ENCODE measurements around the gene MINDY4. TPM values are rescaled to one million over a fixed set of nuclear protein-coding genes. Genes with fewer than 3 reads are reported as not detected.

Gene MINDY4
- total RNA-seq, 1 experiment from 2014 or later: 9.2 TPM

- Mint-ChIP-seq H3K9me3 (ENCODE audit: unreplicated experiment) (no peaks in the 10 kb centered on the region), H3K36me3 (ENCODE audit: insufficient read depth, unreplicated experiment) (no peaks in the 10 kb centered on the region), H3K27ac (ENCODE audit: low read depth, unreplicated experiment) (no peak overlapping the region), H3K27me3 (ENCODE audit: insufficient read depth, unreplicated experiment) (peaks cover 82% of the 10 kb centered on the region), H3K4me1 (ENCODE audit: insufficient read depth, unreplicated experiment) (no peaks in the 10 kb centered on the region), H3K4me3 (ENCODE audit: unreplicated experiment) (no peak overlapping the region)
- no peak for TF ChIP-seq CTCF (IDR thresholded peaks at IDR 0.05; ENCODE audit: unreplicated experiment)
- intact Hi-C loops (cut with micrococcal nuclease): no loop called here
- no TSS peak for BruUV-seq (replicated peaks)
- CTCF ChIA-PET: interaction anchor here (0.6 to 2.2 kb wide), 3 partner anchors 10 to 392 kb away, joined by 3 to 9 read pairs (median 3); no protein-coding TSS in a partner anchor
- DNase-seq (ENCODE audit: unreplicated experiment): no peak
- POLR2A ChIA-PET: no interaction called here
Observed at GRCh38 chr7:30730097-30730496, 41.1 kb upstream of the MINDY4 start.

GRCh38 chr7:30730996-30731395 is 40.2 kb upstream of the MINDY4 start:
- no peaks in the 10 kb centered on the region for H3K36me3 Mint-ChIP-seq (ENCODE audit: insufficient read depth, unreplicated experiment)
- ChIA-PET POLR2A (no interaction called here), CTCF (interaction anchor here (0.8 to 2.2 kb wide), 2 partner anchors 9 to 10 kb away, joined by 3 to 9 read pairs; no protein-coding TSS in a partner anchor)
- no peaks in the 10 kb centered on the region for H3K9me3 Mint-ChIP-seq (ENCODE audit: unreplicated experiment)
- BruUV-seq (replicated peaks): no TSS peak
- intact Hi-C loops (cut with micrococcal nuclease): no loop called here
- no peak for TF ChIP-seq CTCF (IDR thresholded peaks at IDR 0.05; ENCODE audit: unreplicated experiment)
- no peak overlapping the region for H3K4me3 Mint-ChIP-seq (ENCODE audit: unreplicated experiment)
- peaks cover 80% of the 10 kb centered on the region for H3K27me3 Mint-ChIP-seq (ENCODE audit: insufficient read depth, unreplicated experiment)
- no peak overlapping the region for H3K27ac Mint-ChIP-seq (ENCODE audit: low read depth, unreplicated experiment)
- H3K4me1 Mint-ChIP-seq (ENCODE audit: insufficient read depth, unreplicated experiment): no peaks in the 10 kb centered on the region
- DNase-seq (ENCODE audit: unreplicated experiment): no peak

- Mint-ChIP-seq H3K36me3 (ENCODE audit: insufficient read depth, unreplicated experiment) (no peaks in the 10 kb centered on the region), H3K4me3 (ENCODE audit: unreplicated experiment) (no peak overlapping the region), H3K27ac (ENCODE audit: low read depth, unreplicated experiment) (no peak overlapping the region), H3K4me1 (ENCODE audit: insufficient read depth, unreplicated experiment) (no peaks in the 10 kb centered on the region), H3K27me3 (ENCODE audit: insufficient read depth, unreplicated experiment) (peaks cover 77% of the 10 kb centered on the region), H3K9me3 (ENCODE audit: unreplicated experiment) (no peaks in the 10 kb centered on the region)
- ChIA-PET POLR2A (no interaction called here), CTCF (interaction anchor here (2.2 kb wide), 1 partner anchor 8 kb away, joined by 9 read pairs; no protein-coding TSS in a partner anchor)
- no peak for TF ChIP-seq CTCF (IDR thresholded peaks at IDR 0.05; ENCODE audit: unreplicated experiment)
- DNase-seq (ENCODE audit: unreplicated experiment): no peak
- intact Hi-C loops (cut with micrococcal nuclease): no loop called here
- BruUV-seq (replicated peaks): no TSS peak
Observed at GRCh38 chr7:30731581-30731980, 39.6 kb upstream of the MINDY4 start.

GRCh38 chr7:30732606-30733005 is 38.6 kb upstream of the MINDY4 start:
- BruUV-seq (replicated peaks): no TSS peak
- Mint-ChIP-seq H3K4me3 (ENCODE audit: unreplicated experiment) (no peak overlapping the region), H3K27me3 (ENCODE audit: insufficient read depth, unreplicated experiment) (peaks cover 87% of the 10 kb centered on the region), H3K27ac (ENCODE audit: low read depth, unreplicated experiment) (no peak overlapping the region), H3K4me1 (ENCODE audit: insufficient read depth, unreplicated experiment) (no peaks in the 10 kb centered on the region), H3K36me3 (ENCODE audit: insufficient read depth, unreplicated experiment) (no peaks in the 10 kb centered on the region), H3K9me3 (ENCODE audit: unreplicated experiment) (no peaks in the 10 kb centered on the region)
- no peak for DNase-seq (ENCODE audit: unreplicated experiment)
- intact Hi-C loops (cut with micrococcal nuclease): no loop called here
- ChIA-PET CTCF (interaction anchor here (1.2 to 1.4 kb wide), 2 partner anchors 9 to 31 kb away, joined by 4 read pairs; no protein-coding TSS in a partner anchor), POLR2A (no interaction called here)
- no peak for TF ChIP-seq CTCF (IDR thresholded peaks at IDR 0.05; ENCODE audit: unreplicated experiment)

Data from MCF 10A (cell line).